A549 (cell line): ENCODE results near the gene PIWIL4. TPM values are rescaled to one million over a fixed set of nuclear protein-coding genes. Genes with fewer than 3 reads are reported as not detected.

ENCODE experiments used
- ATAC-seq, 2 experiments: fragments of 200-7000 bp in 1 of 2; fragments of >200 bp in 1 of 2; cut with Nextera tagmentation in 1 of 2; cut with Tn5 transposase in 1 of 2; 3 replicates each; pipeline versions ENCODE4 v1.8.0 to v1.9.1; 2018 to 2020; ENCODE audit warnings: mild to moderate bottlenecking in 1 of 2, moderate library complexity in 1 of 2
- CTCF ChIA-PET: fragments of 300-600 bp; sonication (Branson Sonifier 250); formaldehyde crosslinking; extraction: SDS; loops from one replicate; lab custom pipeline; 2021; ENCODE audit warnings: antibody characterized with exemption, inconsistent platforms; lab: Yijun Ruan, JAX
- POLR2A ChIA-PET: fragments of 350-600 bp; formaldehyde crosslinking; extraction: SDS; loops from one replicate; lab custom pipeline; 2021; ENCODE audit warnings: antibody characterized with exemption, inconsistent platforms; lab: Yijun Ruan, JAX
- DNase-seq, 2 experiments: peaks; one replicate each; pipeline versions ENCODE4 v3.0.0 to v3.0.0-alpha.2; 2011 to 2016; ENCODE audit warnings: low read depth in 1 of 2, low spot score in 1 of 2
- FAIRE-seq: peaks from 2 replicates; lab custom pipeline; 2011; peaks lifted over from hg19 to GRCh38; lab: Jason Lieb, UNC
- H3K27ac ChIP-seq, 2 experiments: fragments of >200 bp; sonication (Bioruptor Twin); formaldehyde crosslinking; 3 replicates each; pipeline ENCODE4 v1.5.1; 2016 to 2017
- H3K4me1 ChIP-seq: fragments of >200 bp; sonication (Bioruptor Twin); formaldehyde crosslinking; 3 replicates; pipeline ENCODE4 v1.6.1; 2016
- H3K4me2 ChIP-seq: fragments of >200 bp; sonication (Bioruptor Twin); formaldehyde crosslinking; 3 replicates; pipeline ENCODE4 v1.6.1; 2016
- H3K4me3 ChIP-seq: fragments of >200 bp; sonication (Bioruptor Twin); formaldehyde crosslinking; 3 replicates; pipeline ENCODE4 v1.5.1; 2016
- H3K9me3 ChIP-seq: fragments of >200 bp; sonication (Bioruptor Twin); formaldehyde crosslinking; 3 replicates; pipeline ENCODE4 v1.6.1; 2016
- ATOH8 ChIP-seq: fragments of 250-450 bp; sonication (Bioruptor Pico); IDR thresholded peaks from 2 replicates; pipeline ENCODE4 v1.5.0; 2020; ENCODE audit warnings: low read depth, mild to moderate bottlenecking, moderate library complexity
- BCL3 ChIP-seq: fragments of >200 bp; sonication (Bioruptor Twin); formaldehyde crosslinking; IDR thresholded peaks from 3 replicates; pipeline ENCODE4 v1.6.1; 2016
- CBX2 ChIP-seq: fragments of 200-600 bp; sonication (generic); IDR thresholded peaks from 2 replicates; pipeline ENCODE4 v1.6.1; 2016; ENCODE audit warnings: low read depth, mild to moderate bottlenecking, borderline replicate concordance
- CBX8 ChIP-seq: fragments of 200-600 bp; sonication (generic); IDR thresholded peaks from 2 replicates; pipeline ENCODE4 v1.6.1; 2016
- CEBPB ChIP-seq, 2 experiments: fragments of >200 bp in 1 of 2; sonication (Bioruptor Twin) in 1 of 2; formaldehyde crosslinking in 1 of 2; IDR thresholded peaks; 2 replicates each; pipeline ENCODE4 v1.6.1; 2012 to 2016
- CHD4 ChIP-seq: fragments of 200-600 bp; sonication (generic); IDR thresholded peaks from 2 replicates; pipeline ENCODE4 v1.6.1; 2016; ENCODE audit warnings: antibody characterized with exemption, mild to moderate bottlenecking, borderline replicate concordance
- CTCF ChIP-seq: fragments of >200 bp; sonication (Bioruptor Twin); formaldehyde crosslinking; IDR thresholded peaks from 3 replicates; pipeline ENCODE4 v1.5.1; 2016
- E2F6 ChIP-seq: IDR thresholded peaks from 2 replicates; pipeline ENCODE4 v1.6.1; 2012; ENCODE audit warnings: low read depth, borderline replicate concordance
- EHMT2 ChIP-seq: fragments of 200-600 bp; sonication (generic); IDR thresholded peaks from 2 replicates; pipeline ENCODE4 v1.6.1; 2016; ENCODE audit warnings: antibody characterized with exemption, low read depth, mild to moderate bottlenecking, moderate library complexity
- EP300 ChIP-seq, 2 experiments: fragments of >200 bp; sonication (Bioruptor Twin); formaldehyde crosslinking; IDR thresholded peaks; 2 replicates in 1 of 2; 3 replicates in 1 of 2; pipeline ENCODE4 v1.6.1; 2016 to 2017
- GATA3 ChIP-seq: IDR thresholded peaks from 2 replicates; pipeline ENCODE4 v1.6.1; 2012; ENCODE audit warnings: borderline replicate concordance
- HES2 ChIP-seq: fragments of >200 bp; sonication (Bioruptor Twin); formaldehyde crosslinking; IDR thresholded peaks from 2 replicates; pipeline ENCODE4 v1.6.1; 2016
- HMGXB4 ChIP-seq: fragments of 250-450 bp; sonication (Bioruptor Pico); IDR thresholded peaks from 2 replicates; pipeline ENCODE4 v1.5.0; 2021; ENCODE audit warnings: mild to moderate bottlenecking, moderate library complexity, borderline replicate concordance
- HOXA7 ChIP-seq: fragments of 250-450 bp; sonication (Bioruptor Pico); IDR thresholded peaks from 2 replicates; pipeline ENCODE4 v1.5.0; 2020; ENCODE audit warnings: mild to moderate bottlenecking, moderate library complexity
- HOXB13 ChIP-seq: fragments of 250-450 bp; sonication (Bioruptor Pico); IDR thresholded peaks from 2 replicates; pipeline ENCODE4 v1.5.0; 2020; ENCODE audit warnings: low read depth, mild to moderate bottlenecking, moderate library complexity
- KDM1A ChIP-seq: fragments of 200-600 bp; sonication (generic); IDR thresholded peaks from 2 replicates; pipeline ENCODE4 v1.6.1; 2016; ENCODE audit warnings: low read depth, mild to moderate bottlenecking
- MAX ChIP-seq: IDR thresholded peaks from 2 replicates; pipeline ENCODE4 v1.6.1; 2012
- MYC ChIP-seq: IDR thresholded peaks from 2 replicates; pipeline ENCODE4 v1.6.1; 2012; ENCODE audit warnings: mild to moderate bottlenecking, inconsistent platforms, low read length, improper control_type of control experiment, borderline replicate concordance
- NFE2L2 ChIP-seq: fragments of 150-350 bp; conservative IDR thresholded peaks from 2 replicates; pipeline ENCODE4 v1.6.1; 2014; ENCODE audit warnings: low read length
- NPAS2 ChIP-seq: fragments of 250-450 bp; sonication (Bioruptor Pico); IDR thresholded peaks from 2 replicates; pipeline ENCODE4 v1.8.0; 2022; ENCODE audit warnings: mild to moderate bottlenecking, moderate library complexity, borderline replicate concordance
- NR3C1 ChIP-seq: fragments of >200 bp; sonication (Bioruptor Twin); formaldehyde crosslinking; IDR thresholded peaks from 3 replicates; pipeline ENCODE4 v1.6.1; 2017
- PBX3 ChIP-seq: IDR thresholded peaks from 2 replicates; pipeline ENCODE4 v1.6.1; 2012
- PHF8 ChIP-seq: fragments of 200-600 bp; sonication (generic); IDR thresholded peaks from 2 replicates; pipeline ENCODE4 v1.6.1; 2016; ENCODE audit warnings: low read depth, mild to moderate bottlenecking, antibody characterized with exemption, moderate library complexity, borderline replicate concordance
- RAD21 ChIP-seq, 2 experiments: fragments of >200 bp in 1 of 2; sonication (Bioruptor Twin) in 1 of 2; formaldehyde crosslinking in 1 of 2; IDR thresholded peaks in 1 of 2; conservative IDR thresholded peaks in 1 of 2; 2 replicates in 1 of 2; 3 replicates in 1 of 2; pipeline ENCODE4 v1.6.1; 2012 to 2018; ENCODE audit warnings: inconsistent platforms in 1 of 2
- RCOR1 ChIP-seq: fragments of 150-350 bp; IDR thresholded peaks from 2 replicates; pipeline ENCODE4 v1.6.1; 2014; ENCODE audit warnings: antibody characterized with exemption, low read length, low read depth
- SMC3 ChIP-seq: fragments of >200 bp; sonication (Bioruptor Twin); formaldehyde crosslinking; IDR thresholded peaks from 3 replicates; pipeline ENCODE4 v1.6.1; 2018; ENCODE audit warnings: inconsistent platforms
- TP53 ChIP-seq: fragments of 250-450 bp; sonication (Bioruptor Pico); IDR thresholded peaks from 2 replicates; pipeline ENCODE4 v1.5.0; 2021; ENCODE audit warnings: mild to moderate bottlenecking, moderate library complexity
- ZNF302 ChIP-seq: fragments of 250-450 bp; sonication (Bioruptor Pico); IDR thresholded peaks from 2 replicates; pipeline ENCODE4 v1.9.0; 2021; ENCODE audit warnings: inconsistent platforms, mild to moderate bottlenecking, moderate library complexity
- WGBS: methylation state at CpG from one replicate; pipeline ENCODE4 v1.1.6; 2017; ENCODE audit errors: missing lambda C conversion rate; 5-methylcytosine and 5-hydroxymethylcytosine counted together
- polyA plus RNA-seq, 4 experiments: library from polyadenylated mRNA; depleted of rRNA in 3 of 4; stranded (reverse); fragments of >200 nt; fragmentation: RNase III in 1 of 4; extraction: RNeasy Plus Mini Kit Qiagen cat#74134 plus additional on column Dnase treatment in 1 of 4; gene quantifications; 2 replicates in 3 of 4; 3 replicates in 1 of 4; pipeline ENCODE4 v1.2.3, GENCODE V29; 2011 to 2017

The PIWIL4 gene
- polyA plus RNA-seq, 2 of the 4 experiments (the other 2 are of a cell fraction): 0.28 to 0.35 TPM

GRCh38 chr11:94546886-94547285 is 20.3 kb upstream of the PIWIL4 start:
- WGBS: 90% methylated on average over 1 of the region's 1 CpG
- H3K27ac ChIP-seq: no peak overlapping the region
- no peak overlapping the region for H3K4me3 ChIP-seq
- CTCF ChIA-PET: interaction anchor here (1.0 kb wide), 1 partner anchor 9 kb away, joined by 3 read pairs; no protein-coding TSS in a partner anchor
- DNase-seq (no peak), FAIRE-seq (no peak), ATAC-seq (no peak)
- peak overlapping the region; percentile 80 for H3K4me2 ChIP-seq
- no peaks in the 10 kb centered on the region for H3K9me3 ChIP-seq
- TF ChIP-seq HMGXB4 (no peak), NPAS2 (CRISPR knock-in tag) (no peak), HOXB13 (CRISPR knock-in tag) (no peak), RAD21 (conservative IDR thresholded peaks at IDR 0.05 in 1 of 2, IDR thresholded peaks at IDR 0.05 in 1 of 2) (no peak), CHD4 (no peak), MAX (no peak), HOXA7 (no peak), CBX8 (no peak), ZNF302 (CRISPR knock-in tag) (no peak), CTCF (no peak), BCL3 (no peak), PHF8 (no peak), GATA3 (no peak), KDM1A (no peak), ATOH8 (CRISPR knock-in tag) (no peak)
- H3K4me1 ChIP-seq: peaks cover 23% of the 10 kb centered on the region
- POLR2A ChIA-PET: no interaction called here

GRCh38 chr11:94549146-94549545 is 18.0 kb upstream of the PIWIL4 start:
- 66% methylated on average over 5 of the region's 5 CpGs for WGBS
- POLR2A ChIA-PET: no interaction called here
- no peak for ATAC-seq
- Histone ChIP-seq H3K4me2 (no peak overlapping the region), H3K9me3 (no peaks in the 10 kb centered on the region), H3K27ac (no peak overlapping the region), H3K4me3 (no peak overlapping the region), H3K4me1 (peaks cover 16% of the 10 kb centered on the region; the same call in 2 of the 3 replicates)
- CTCF ChIA-PET: no interaction called here
- no peak for DNase-seq
- FAIRE-seq: no peak
- TF ChIP-seq TP53 (CRISPR knock-in tag) (no peak), KDM1A (no peak), EP300 (IDR thresholded peaks at IDR 0.05) (no peak), CEBPB (IDR thresholded peaks at IDR 0.05) (no peak), MYC (no peak), E2F6 (no peak), CBX2 (no peak), HMGXB4 (no peak), NR3C1 (no peak), CHD4 (no peak), CBX8 (no peak), SMC3 (no peak), EHMT2 (no peak), HES2 (no peak), RCOR1 (no peak), NFE2L2 (no peak), PBX3 (no peak)
